ENCODE measurements around the gene MAP4K2. TPM values are rescaled to one million over a fixed set of nuclear protein-coding genes. Genes with fewer than 3 reads are reported as not detected.

Gene MAP4K2
- total and polyA plus RNA-seq, 2 of the 4 experiments (the other 2 are of a cell fraction): 11.7 to 16.6 TPM

DNA sequence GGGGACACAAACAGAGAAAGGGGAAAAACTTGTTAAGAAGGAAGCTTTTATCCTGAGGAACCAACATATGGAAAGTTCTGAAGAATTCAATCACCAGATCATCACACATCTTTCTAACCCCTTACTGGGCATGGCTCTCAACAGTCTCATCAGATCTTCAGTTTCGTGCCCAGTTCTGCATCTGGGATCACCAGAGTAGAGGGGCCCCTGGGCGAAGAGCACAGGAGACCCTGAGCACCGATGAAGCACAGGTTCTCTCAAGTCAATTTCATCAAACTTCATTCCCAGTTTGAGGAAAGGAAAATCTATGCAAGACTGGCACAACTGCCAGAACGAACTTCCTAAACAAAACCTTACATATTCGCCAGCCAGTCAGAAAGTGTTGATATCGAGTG is 34.7 kb downstream of the MAP4K2 start:
- H4K20me1 ChIP-seq (ENCODE audit: insufficient read depth, low read length): peaks cover 85% of the 10 kb centered on the region
- H3K23ac ChIP-seq (ENCODE audit: low read depth, low read length): no peak overlapping the region
- TF ChIP-seq, protein P1, sequence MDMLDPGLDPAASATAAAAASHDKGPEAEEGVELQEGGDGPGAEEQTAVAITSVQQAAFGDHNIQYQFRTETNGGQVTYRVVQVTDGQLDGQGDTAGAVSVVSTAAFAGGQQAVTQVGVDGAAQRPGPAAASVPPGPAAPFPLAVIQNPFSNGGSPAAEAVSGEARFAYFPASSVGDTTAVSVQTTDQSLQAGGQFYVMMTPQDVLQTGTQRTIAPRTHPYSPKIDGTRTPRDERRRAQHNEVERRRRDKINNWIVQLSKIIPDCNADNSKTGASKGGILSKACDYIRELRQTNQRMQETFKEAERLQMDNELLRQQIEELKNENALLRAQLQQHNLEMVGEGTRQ (IDR thresholded peaks at IDR 0.05; ENCODE audit: low read depth, low read length): no peak
- no peak for TF ChIP-seq MXI1 (IDR thresholded peaks at IDR 0.05; ENCODE audit: borderline replicate concordance, low read depth, low read length)
- TF ChIP-seq, protein P2, sequence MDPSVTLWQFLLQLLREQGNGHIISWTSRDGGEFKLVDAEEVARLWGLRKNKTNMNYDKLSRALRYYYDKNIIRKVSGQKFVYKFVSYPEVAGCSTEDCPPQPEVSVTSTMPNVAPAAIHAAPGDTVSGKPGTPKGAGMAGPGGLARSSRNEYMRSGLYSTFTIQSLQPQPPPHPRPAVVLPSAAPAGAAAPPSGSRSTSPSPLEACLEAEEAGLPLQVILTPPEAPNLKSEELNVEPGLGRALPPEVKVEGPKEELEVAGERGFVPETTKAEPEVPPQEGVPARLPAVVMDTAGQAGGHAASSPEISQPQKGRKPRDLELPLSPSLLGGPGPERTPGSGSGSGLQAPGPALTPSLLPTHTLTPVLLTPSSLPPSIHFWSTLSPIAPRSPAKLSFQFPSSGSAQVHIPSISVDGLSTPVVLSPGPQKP (IDR thresholded peaks at IDR 0.05; ENCODE audit: borderline replicate concordance, low read depth, low read length): no peak
- TF ChIP-seq NFE2L2 (IDR thresholded peaks at IDR 0.05; ENCODE audit: low read depth, low read length): no peak
- no peak for TF ChIP-seq CEBPB (IDR thresholded peaks at IDR 0.05; ENCODE audit: low read depth, low read length)
- TF ChIP-seq BHLHE40 (IDR thresholded peaks at IDR 0.05; ENCODE audit: low read depth, low read length): no peak
- no peak for TF ChIP-seq CHD1 (IDR thresholded peaks at IDR 0.05; ENCODE audit: low read depth, low read length)
- no peak for TF ChIP-seq MAZ (IDR thresholded peaks at IDR 0.05; ENCODE audit: borderline replicate concordance, low read depth, low read length)
- TF ChIP-seq, protein P3, sequence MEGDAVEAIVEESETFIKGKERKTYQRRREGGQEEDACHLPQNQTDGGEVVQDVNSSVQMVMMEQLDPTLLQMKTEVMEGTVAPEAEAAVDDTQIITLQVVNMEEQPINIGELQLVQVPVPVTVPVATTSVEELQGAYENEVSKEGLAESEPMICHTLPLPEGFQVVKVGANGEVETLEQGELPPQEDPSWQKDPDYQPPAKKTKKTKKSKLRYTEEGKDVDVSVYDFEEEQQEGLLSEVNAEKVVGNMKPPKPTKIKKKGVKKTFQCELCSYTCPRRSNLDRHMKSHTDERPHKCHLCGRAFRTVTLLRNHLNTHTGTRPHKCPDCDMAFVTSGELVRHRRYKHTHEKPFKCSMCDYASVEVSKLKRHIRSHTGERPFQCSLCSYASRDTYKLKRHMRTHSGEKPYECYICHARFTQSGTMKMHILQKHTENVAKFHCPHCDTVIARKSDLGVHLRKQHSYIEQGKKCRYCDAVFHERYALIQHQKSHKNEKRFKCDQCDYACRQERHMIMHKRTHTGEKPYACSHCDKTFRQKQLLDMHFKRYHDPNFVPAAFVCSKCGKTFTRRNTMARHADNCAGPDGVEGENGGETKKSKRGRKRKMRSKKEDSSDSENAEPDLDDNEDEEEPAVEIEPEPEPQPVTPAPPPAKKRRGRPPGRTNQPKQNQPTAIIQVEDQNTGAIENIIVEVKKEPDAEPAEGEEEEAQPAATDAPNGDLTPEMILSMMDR (conservative IDR thresholded peaks at IDR 0.05; ENCODE audit: low read depth, low read length): no peak
- no peak for TF ChIP-seq FOS (IDR thresholded peaks at IDR 0.05; ENCODE audit: low read depth, low read length)
- no peak for TF ChIP-seq RCOR1 (IDR thresholded peaks at IDR 0.05; ENCODE audit: insufficient replicate concordance, low read length)
- no peak for TF ChIP-seq RFX5 (IDR thresholded peaks at IDR 0.05; ENCODE audit: low read depth, low read length)
- TF ChIP-seq SMC3 (IDR thresholded peaks at IDR 0.05; ENCODE audit: low read depth, low read length): no peak
- TF ChIP-seq RAD21 (IDR thresholded peaks at IDR 0.05; ENCODE audit: low read length): no peak
- no peak for TF ChIP-seq POLR2A (IDR thresholded peaks at IDR 0.05; ENCODE audit: low read depth, low read length)
- TF ChIP-seq MAFK (IDR thresholded peaks at IDR 0.05; ENCODE audit: low read depth, low read length): no peak
- no peak overlapping the region for H3K4me3 ChIP-seq (ENCODE audit: insufficient read depth, low read depth, low read length)
- H3K36me3 ChIP-seq (ENCODE audit: control insufficient read depth, insufficient read depth, low read length): peaks cover 91% of the 10 kb centered on the region
- H3K14ac ChIP-seq (replicated peaks; ENCODE audit: low read depth, low read length): no peak overlapping the region
- POLR2A ChIA-PET (ENCODE audit: unreplicated experiment): no interaction called here
- peaks cover 10% of the 10 kb centered on the region for H3K4me1 ChIP-seq (ENCODE audit: control insufficient read depth, insufficient read depth, low read length)
- DNase-seq (no peak), ATAC-seq (ENCODE audit: low read depth) (no peak)
- no peak overlapping the region for H2AFZ ChIP-seq (replicated peaks; ENCODE audit: low read length, poor library complexity)
- no peak overlapping the region for H4K91ac ChIP-seq (ENCODE audit: insufficient read depth, low read depth, low read length)
- H3K4me2 ChIP-seq (ENCODE audit: low read depth, low read length): no peak overlapping the region
- no peak overlapping the region for H3K56ac ChIP-seq (ENCODE audit: extremely low read depth, insufficient read depth, low read length)
- no peak overlapping the region for H2BK20ac ChIP-seq (ENCODE audit: low read depth, low read length)
- H3K9me1 ChIP-seq (ENCODE audit: insufficient read depth, low read length): peaks cover 4% of the 10 kb centered on the region; the same call in 1 of the 2 replicates
- H2AK9ac ChIP-seq (replicated peaks; ENCODE audit: low read depth, low read length, poor library complexity): no peak overlapping the region
- H3K9me3 ChIP-seq (ENCODE audit: control insufficient read depth, insufficient read depth, low read length): no peaks in the 10 kb centered on the region
- CTCF ChIA-PET: no interaction called here
- no peak overlapping the region for H2AK5ac ChIP-seq (ENCODE audit: low read depth, low read length)
- BruUV-seq (replicated peaks): no TSS peak
- H3K18ac ChIP-seq (ENCODE audit: low read depth, low read length): no peak overlapping the region
- no peak overlapping the region for H2BK5ac ChIP-seq (ENCODE audit: low read depth, low read length, poor library complexity, severe bottlenecking)
- in situ Hi-C loops (cut with MboI; ENCODE audit: low sequenced_read_pairs) (no loop called here), dilution Hi-C loops (cut with HindIII; ENCODE audit: low sequenced_read_pairs, unreplicated experiment) (no loop called here), intact Hi-C loops (cut with micrococcal nuclease) (loop anchor here (1.0 kb wide), 1 partner anchor 9 kb away; no protein-coding TSS in a partner anchor)
- H4K5ac ChIP-seq (ENCODE audit: low read depth, low read length): no peak overlapping the region
- no peak overlapping the region for H3K9ac ChIP-seq (ENCODE audit: low read depth, low read length)
- H2BK120ac ChIP-seq (ENCODE audit: low read depth, low read length): no peak overlapping the region
- 100% methylated on average over 2 of the region's 6 CpGs; no CpG with 5 or more reads in 1 of the 2 experiments for WGBS, 2 experiments (ENCODE audit: extremely low coverage in 2 of 2, insufficient read length in 1 of 2)
- no peaks in the 10 kb centered on the region for H3K27me3 ChIP-seq (ENCODE audit: control insufficient read depth, insufficient read depth, low read length)
- H4K8ac ChIP-seq (ENCODE audit: low read depth in 2 of 2, low read length in 2 of 2): no peak overlapping the region
- no peak overlapping the region for H3K27ac ChIP-seq (ENCODE audit: insufficient read depth, low read length)
- H2BK15ac ChIP-seq (ENCODE audit: low read depth, low read length): no peak overlapping the region
- H3K4ac ChIP-seq (ENCODE audit: low read depth, low read length): no peak overlapping the region
- peaks cover 47 to 87% of the 10 kb centered on the region in 2 experiments for H3K79me1 ChIP-seq (ENCODE audit: low read depth in 1 of 2, low read length in 2 of 2)

All from IMR-90 (cell line).